NCI-H2029 treated with DMSO at 0.1 percent for 48 hours (cell line): ENCODE measurements around the gene PSRC1.
A peak's percentile ranks its signal among the peaks of the same experiment; 100 is the strongest.
"Not testable (repeated sequence)": the region's sequence is repeated elsewhere in the genome, so short reads cannot be mapped to it uniquely, and the experiment has no call there.

Experiments
- DNase-seq: peaks from one replicate; lab custom pipeline; 2025; lab: John Stamatoyannopoulos, UW

PSRC1 gene

DNA sequence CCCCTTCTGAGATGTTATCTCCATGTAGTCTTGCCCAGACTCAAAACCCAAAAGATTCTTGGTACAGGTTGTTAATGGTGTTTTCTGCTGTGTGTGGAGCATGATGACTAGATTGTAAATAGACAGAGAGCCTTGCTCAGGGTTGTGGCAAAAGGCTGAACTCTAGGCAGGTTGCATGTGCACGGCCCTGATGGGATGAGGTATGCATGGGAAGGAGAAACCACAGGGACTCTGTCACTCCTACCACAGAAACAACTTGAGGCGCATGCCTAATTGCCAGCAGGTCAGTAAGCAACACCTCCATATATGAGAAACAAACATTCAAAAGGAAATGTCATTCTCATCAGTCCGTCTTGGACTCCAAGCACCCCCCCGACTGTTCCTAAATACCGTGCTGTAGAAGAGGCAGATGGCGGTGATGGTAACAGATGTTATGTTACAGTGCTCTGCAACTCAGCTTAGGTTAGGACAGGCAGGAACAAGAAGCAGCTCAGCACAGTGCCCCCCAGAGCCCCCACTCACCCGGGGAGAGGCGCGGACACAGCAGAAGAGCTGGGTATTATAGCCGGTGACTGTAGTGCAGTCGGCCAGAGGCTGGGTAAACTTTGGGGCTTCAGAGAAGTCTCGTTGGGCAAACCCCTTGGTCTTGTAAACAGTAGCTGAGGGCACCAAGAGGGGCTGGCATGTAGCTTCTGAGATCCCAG lies 12.9 kb upstream of the PSRC1 start:
- DNase-seq = no peak

DNA sequence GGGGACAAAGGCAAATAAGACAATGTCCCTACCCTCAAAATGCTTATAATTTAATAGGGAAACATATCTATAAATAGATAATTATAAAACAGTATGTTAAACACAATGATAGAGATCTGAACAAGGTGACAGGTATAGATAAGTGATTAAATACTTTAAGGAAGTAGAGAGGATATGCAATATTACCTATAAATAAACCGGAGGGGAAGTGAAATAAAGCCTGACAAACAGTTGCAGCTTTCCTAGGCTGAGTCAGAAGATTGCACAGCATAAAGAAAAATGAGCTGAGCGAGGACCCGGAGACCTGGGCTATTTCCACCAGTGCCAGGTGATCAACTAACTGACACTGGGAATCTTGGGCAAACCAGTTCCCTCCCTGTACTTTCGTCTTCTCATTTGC lies 11.5 kb upstream of the PSRC1 start:
- no peak for DNase-seq

DNA sequence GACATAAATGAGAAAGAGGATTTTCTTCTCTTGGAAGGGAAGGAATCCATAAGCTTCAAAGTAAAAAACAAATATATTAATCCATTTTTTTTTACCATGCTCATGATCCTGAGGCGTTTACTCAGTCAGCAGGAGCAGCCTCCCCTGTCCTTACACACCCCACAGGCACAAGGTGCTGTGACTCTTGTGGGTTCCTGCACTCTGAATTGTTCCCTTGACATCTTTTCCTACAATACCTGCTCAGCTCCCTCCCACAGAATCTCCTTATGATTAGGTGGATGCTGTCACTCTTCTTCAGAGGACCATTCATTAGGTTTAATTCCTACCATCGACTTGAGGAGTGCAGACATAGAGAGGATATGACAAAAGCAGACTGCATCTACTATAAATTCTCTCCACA lies 10.1 kb upstream of the PSRC1 start:
- DNase-seq = no peak

DNA sequence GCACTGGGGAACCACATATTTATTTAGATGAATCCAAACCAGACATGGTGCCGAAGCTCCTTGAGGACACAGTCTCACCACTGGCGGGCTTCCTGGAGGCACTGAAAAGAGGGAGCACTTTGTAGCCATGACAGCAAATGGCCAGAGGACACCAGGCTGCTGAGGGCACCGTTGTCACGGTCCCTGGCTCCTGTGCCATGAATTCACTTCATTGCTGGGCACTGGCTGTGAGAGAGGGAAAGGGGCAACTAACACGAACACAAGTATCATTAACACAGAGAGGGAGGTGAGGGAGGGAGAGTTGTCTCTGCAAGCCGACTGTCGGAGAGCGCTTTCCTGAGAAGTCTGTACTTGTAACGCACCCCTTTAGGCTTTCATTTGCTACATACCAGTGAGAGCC lies 9.4 kb upstream of the PSRC1 start:
- no peak for DNase-seq

DNA sequence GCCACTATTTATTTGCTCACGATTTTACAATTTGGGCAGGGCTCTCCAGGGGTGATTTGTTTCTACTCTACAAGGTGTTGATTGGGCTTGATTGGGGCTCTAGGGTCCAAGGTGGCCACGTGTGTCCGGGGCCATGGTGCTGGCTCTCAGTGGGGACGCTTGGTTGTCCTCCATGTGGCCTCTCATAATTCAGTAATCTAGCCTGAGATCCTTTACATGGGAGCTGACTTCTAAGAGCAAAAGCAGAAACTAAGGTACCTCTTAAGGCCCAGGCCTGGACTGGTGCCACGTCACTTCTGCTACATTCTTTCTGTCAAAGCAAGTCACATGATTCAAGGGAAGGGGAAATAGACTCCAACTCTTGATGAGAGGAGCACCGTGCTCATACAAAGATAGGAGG lies 8.1 kb upstream of the PSRC1 start:
- no peak for DNase-seq

DNA sequence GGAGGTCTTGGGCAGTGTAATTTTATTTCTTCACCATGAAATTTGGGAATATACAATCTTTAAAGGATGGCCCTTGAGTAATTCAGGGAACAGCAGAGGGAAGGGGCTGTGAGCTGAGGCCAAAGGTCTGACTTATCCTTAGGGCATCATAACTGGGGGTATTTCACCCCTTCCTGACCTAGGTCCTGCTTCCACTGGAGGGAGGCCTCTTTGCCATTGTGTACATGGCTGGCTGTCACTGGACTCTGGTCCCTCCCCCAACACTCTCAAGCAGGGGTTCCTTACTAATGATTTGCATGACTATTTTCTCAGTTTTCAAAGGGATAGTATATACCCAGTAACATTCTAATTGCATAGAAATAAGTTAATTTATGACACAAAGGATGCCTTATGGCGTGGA lies 7.2 kb upstream of the PSRC1 start:
- no peak for DNase-seq

DNA sequence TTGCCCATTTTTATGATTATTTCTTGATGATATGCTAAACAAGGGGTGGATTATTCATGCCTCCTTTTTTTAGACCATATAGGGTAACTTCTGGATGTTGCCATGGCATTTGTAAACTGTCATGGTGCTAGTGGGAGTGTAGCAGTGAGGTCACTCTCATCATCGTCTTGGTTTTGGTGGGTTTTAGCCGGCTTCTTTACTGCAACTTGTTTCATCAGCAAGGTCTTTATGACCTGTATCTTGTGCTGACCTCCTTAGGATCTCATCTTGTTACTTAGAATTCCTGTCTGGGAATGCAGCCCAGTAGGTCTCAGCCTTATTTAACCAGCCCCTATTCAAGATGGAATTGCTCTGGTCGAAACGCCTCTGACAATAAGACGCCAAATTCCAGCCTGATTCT lies 3.8 kb upstream of the PSRC1 start:
- not testable (repeated sequence) for DNase-seq

DNA sequence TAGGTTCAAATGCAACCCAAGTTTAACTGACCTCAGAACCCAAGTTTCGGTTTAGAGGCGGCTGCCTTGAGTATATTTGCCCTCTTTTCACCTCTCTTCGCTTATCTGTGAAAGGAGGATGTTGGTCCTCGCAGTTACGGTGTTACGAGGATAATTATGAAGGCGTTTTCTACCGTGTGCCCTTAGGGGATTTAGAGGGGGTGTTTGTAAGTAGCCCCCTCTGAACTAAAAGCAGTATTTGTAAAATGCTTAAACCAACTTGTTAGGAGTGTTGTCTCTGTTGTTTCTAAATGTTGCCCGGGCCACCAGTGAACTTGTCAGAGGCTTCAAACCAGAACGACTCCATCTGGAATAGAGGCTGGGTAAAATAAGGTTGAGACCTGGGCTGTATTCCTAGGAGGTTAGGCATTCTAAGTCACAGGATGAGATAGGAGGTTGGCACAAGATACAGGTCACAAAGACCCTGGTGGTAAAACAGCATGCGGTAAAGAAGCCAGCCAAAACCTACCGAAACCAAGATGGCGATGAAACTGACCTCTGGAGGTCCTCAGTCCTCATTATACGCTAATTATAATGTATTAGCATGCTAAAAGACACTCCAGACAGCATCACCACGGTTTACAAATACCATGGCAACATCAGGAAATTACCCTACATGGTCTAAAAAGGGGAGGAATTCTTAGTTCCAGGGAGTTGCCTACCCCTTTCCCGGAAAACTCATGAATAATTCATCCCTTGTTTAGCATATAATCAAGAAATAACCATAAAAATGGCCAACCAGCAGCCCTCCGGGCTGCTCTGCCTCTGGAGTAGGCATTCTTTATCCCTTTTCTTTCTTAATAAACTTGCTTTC lies 1.0 kb upstream of the PSRC1 start:
- DNase-seq = no peak

DNA sequence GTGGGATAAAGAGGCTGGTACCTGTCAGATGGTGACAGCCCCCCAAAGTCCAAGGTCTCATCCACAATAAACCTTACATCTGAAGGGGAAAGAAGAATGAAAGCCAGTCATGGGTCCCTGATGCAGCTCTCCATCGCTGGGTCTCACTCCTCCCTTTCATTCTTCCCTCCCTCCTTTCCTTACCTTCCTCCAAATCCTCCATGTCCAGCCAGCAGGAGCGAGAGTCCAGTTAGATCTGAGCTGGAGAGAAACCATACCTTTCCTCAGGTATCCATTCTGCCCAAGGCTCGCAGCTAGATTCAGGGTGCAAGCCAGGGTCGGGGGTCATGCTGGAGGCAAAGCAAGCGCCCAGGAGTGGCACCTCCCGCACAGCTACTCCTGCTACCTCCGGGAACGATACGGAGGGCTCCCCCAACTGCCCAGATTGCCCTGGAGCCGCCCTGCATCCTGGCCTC lies 421 bp downstream of the PSRC1 start:
- DNase-seq = no peak

DNA sequence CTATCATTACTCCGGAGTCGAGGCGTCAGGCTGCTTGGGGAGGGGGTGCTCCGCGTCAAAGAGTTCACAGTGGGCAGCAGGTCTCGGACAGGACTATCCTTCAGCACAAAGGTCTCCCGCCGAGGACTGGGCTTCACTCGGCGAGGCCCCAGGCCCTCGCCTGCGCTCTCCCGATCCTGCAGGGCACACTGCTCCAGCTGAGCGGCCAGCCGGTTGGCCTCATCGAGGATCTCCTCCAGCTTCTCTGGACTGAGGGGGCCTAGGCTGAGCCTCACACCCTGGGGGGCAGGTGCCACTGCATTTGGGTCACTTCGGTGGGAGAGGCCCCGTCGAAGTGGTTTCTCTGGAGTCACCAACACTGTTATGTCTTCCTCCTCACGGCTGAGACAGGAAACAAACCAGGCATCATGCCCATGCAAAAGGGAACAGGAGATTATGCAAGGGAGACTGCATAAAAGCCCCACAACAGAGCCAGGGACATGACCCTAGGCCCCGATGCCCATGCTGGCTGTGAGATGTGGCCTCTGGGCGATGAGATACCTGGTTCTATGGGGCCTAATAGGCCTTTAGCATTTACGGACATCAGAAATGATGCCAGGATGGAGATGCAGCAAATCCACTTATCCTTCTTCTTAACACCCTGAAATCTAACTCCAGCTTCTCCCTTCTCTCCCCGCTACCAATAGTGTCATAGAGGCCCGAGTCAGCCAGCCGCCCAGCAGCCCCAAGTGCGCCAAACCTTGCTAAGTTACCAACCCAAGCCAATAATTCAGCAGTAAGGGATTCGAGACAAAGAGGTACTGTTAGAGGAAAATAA lies 1.1 kb downstream of the PSRC1 start:
- no peak for DNase-seq

DNA sequence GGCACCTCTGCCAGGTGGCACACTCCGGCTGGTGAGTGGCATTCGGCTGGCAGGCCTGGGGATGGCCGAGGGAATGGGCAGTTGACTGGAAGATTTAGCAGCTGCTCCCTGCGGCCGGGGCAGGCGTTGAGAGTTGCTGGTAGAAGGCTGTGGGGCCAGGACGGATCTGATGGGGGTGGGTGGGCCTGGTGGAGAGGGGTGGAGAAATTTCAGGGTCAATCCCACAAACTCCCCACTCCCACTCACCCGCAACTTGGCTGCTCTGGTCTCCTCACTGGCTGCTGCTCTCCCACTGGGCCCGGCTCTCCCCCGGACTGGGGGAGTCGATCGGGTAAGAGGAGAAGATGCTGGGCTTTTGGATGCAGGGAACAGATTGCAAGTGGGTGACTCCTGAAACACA lies 2.1 kb downstream of the PSRC1 start:
- DNase-seq = no peak

DNA sequence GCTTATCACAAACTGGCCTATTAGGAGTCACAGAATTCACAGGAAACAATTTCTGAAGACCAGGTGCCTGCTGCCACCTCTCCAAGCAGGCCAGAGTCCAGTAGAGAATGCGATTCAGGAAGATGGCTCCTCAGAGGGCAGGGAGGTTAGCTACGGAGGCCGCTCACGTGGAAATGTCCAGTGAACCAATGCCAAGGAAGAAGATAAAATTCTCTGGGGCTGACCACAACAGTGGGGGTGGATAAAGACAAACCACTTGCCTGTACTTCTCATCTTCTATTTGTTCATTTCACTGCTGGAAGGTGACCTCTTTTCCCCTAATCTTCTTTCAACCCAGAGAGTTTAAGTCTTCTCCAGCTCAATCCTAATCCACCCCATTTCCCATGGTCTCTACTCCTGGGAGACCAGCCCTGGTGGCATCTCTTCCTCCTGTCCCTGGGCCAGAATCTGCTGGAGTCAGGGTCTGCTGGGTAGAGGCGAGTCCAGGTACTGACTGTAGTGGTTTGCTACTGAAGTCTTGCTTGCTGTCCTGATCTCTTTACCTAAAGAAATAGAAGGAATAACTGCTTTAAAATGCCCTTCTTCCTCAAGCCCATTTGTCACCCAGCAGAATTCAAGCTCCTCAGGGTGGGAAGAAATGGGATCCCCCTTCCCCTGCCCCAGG lies 3.2 kb downstream of the PSRC1 start:
- no peak for DNase-seq

DNA sequence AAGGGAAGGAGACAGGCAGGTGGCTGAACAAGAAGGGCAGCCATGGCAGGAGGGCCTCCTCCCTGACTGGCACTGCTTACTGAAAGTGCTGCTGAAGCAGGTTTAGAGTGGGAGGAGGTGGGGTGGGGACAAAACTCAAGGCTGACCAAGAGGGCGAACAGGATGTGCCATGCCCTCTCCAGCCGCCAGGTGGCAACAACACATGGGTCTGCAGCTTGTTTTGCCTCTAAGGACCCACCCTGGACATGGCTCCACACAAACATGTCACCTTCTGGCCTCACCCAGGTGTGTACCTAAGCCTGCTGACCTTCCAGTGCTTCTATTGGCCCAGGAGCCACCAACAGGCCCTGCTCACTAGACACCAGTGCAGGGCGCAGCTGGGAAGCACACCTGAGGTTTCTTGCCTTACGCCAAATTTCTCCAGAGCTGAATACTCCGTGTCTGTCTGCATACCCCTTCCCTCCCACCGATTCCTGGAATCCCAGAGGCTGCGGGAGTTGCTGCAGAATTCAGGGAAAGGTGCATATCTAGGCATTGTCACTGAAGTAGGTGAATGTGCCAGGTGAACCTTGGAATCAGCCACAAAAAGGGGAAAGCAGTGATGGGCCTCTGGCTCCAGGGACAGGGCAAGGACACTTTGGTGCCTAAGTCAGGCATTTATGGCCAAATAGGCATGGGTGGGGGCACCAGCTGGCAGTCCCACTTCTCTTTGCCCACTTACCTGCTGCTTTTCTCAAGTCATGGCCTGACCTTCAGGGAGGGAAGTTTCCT lies 5.3 kb downstream of the PSRC1 start:
- peak; percentile 14 for DNase-seq

DNA sequence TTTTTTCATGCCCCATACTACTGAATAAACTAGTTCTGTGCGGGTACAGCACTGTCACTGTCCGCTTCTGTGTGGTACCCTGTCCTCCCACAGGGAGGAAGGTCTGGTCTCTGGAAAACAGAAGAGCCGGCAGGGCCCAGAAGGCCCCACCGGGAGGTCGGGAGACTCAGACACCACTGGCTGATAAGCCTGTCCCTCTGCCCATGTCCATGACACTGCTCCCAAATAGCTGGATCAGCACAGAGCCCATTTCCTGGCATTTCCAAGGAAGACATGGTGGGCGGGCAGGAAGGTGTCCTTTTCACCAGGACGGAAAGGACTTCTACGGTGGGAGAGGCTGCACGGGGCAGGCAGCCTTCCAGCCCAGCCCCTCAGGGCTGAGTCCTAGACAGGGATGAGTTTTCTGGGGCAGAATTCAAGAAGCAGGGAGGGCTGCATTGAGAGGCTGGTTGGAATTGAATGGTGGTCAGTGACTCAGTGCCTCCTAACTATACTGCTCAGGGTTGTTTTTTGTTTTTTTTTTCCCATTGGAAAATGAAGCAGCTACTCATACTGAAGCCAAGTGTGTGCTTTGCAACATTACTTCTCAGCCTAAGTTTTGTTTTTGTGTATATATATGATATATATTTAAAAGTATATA lies 7.1 kb downstream of the PSRC1 start:
- no peak for DNase-seq

DNA sequence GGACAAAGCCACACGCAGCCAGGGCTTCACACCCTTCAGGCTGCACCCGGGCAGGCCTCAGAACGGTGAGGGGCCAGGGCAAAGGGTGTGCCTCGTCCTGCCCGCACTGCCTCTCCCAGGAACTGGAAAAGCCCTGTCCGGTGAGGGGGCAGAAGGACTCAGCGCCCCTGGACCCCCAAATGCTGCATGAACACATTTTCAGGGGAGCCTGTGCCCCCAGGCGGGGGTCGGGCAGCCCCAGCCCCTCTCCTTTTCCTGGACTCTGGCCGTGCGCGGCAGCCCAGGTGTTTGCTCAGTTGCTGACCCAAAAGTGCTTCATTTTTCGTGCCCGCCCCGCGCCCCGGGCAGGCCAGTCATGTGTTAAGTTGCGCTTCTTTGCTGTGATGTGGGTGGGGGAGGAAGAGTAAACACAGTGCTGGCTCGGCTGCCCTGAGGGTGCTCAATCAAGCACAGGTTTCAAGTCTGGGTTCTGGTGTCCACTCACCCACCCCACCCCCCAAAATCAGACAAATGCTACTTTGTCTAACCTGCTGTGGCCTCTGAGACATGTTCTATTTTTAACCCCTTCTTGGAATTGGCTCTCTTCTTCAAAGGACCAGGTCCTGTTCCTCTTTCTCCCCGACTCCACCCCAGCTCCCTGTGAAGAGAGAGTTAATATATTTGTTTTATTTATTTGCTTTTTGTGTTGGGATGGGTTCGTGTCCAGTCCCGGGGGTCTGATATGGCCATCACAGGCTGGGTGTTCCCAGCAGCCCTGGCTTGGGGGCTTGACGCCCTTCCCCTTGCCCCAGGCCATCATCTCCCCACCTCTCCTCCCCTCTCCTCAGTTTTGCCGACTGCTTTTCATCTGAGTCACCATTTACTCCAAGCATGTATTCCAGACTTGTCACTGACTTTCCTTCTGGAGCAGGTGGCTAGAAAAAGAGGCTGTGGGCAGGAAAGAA lies 8.1 kb downstream of the PSRC1 start:
- DNase-seq = no peak

DNA sequence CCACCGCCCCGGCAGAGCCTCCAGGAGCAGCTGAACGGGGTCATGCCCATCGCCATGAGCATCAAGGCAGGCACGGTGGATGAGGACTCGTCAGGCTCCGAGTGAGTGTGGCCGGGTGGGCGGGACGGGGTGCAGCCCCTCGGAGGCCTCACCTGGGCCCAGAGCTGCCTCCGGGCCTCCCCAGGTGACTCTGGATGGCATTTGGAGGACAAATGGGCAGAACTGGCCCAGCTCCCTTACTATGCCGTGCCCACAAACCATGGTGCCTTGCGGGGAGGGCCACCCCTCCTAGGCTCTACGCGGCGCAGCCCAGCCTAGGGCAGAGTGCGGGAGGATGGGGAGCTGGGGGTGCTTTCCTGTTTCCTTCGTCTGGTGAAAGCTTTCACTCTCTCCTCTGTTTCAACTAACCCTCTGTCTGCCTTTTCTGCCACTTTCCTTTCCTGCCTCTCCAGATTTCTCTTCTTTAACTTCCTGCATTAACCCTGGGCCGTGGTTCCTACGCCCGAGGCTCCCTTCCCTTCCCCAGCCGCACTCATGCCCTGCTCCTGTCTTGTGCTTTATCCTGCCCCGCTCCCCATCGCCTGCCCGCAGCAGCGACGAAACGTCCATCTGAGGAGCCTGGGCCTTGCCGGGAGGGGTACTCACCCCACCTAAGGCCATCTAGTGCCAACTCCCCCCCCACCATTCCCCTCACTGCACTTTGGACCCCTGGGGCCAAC lies 9.2 kb downstream of the PSRC1 start:
- no peak for DNase-seq

DNA sequence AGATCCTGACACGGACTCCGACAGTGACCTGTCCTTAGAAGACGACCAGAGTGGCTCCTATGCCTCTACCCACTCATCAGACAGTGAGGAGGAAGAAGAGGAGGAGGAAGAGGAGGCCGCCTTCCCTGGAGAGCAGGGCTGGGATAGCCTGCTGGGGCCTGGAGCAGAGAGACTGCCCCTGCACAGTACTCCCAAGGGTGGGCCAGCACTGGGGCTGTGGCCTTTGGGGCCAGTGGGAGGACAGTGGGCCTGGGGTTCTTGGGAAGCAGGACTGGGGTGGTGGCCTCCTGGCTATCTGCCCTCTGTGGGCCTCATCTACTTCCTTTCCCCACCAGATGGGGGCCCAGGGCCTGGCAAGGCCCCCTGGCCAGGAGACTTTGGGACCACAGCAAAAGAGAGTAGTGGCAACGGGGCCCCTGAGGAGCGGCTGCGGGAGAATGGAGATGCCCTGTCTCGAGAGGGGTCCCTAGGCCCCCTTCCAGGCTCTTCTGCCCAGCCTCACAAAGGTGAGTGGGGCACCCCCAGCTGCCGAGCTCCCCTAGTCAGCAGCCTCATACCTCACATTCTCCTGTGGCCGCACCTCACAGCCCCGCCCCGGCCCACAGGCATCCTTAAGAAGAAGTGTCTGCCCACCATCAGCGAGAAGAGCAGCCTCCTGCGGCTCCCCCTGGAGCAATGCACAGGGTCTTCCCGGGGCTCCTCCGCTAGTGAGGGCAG lies 10.0 kb downstream of the PSRC1 start:
- DNase-seq = no peak
